Natural killer cell (primary cell): ENCODE results near the gene SHROOM3. TPM values are rescaled to one million over a fixed set of nuclear protein-coding genes. Genes with fewer than 3 reads are reported as not detected.

Experiments used
- ATAC-seq, 3 donors: fragments of 150-1000 bp in 2 of 3; fragments of 200-7000 bp in 1 of 3; cut with Tn5 transposase; 1 replicate in 1 of 3; 2 replicates in 2 of 3; pipeline ENCODE4 v1.10.0; 2021; ENCODE audit warnings: mild to moderate bottlenecking in 2 of 3, moderate library complexity in 2 of 3
- DNase-seq, 2 donors: peaks; one replicate each; pipeline versions ENCODE4 v3.0.0 to v3.0.0-alpha.2; 2013 to 2021; ENCODE audit warnings: mixed read lengths in 1 of 2
- H3K27ac ChIP-seq: one replicate; pipeline ENCODE4 v1.5.1; 2013; ENCODE audit warnings: mild to moderate bottlenecking, low read length
- H3K27me3 ChIP-seq: one replicate; pipeline ENCODE4 v1.6.1; 2013; ENCODE audit warnings: low read length; ENCODE audit not compliant: control insufficient read depth, insufficient read depth
- H3K36me3 ChIP-seq: one replicate; pipeline ENCODE4 v1.6.1; 2013; ENCODE audit warnings: low read length; ENCODE audit not compliant: control insufficient read depth, insufficient read depth
- H3K4me1 ChIP-seq: one replicate; pipeline ENCODE4 v1.6.1; 2013; ENCODE audit warnings: low read length; ENCODE audit not compliant: control insufficient read depth, insufficient read depth
- H3K4me3 ChIP-seq: one replicate; pipeline ENCODE4 v1.5.1; 2013; ENCODE audit warnings: low read length
- H3K9me3 ChIP-seq: one replicate; pipeline ENCODE4 v1.6.1; 2013; ENCODE audit warnings: low read length; ENCODE audit not compliant: control insufficient read depth, insufficient read depth
- H3K27ac Mint-ChIP-seq, 2 donors: one replicate each; pipeline ENCODE4 v1.8.0; 2022; ENCODE audit warnings: mild to moderate bottlenecking in 2 of 2, mixed read lengths in 2 of 2, moderate library complexity in 1 of 2
- H3K27me3 Mint-ChIP-seq, 2 donors: one replicate each; pipeline ENCODE4 v1.8.0; 2022; ENCODE audit warnings: low read depth in 2 of 2, mixed read lengths in 2 of 2
- H3K36me3 Mint-ChIP-seq: one replicate; pipeline ENCODE4 v1.8.0; 2022; ENCODE audit warnings: mixed read lengths
- H3K4me1 Mint-ChIP-seq, 2 donors: one replicate each; pipeline ENCODE4 v1.8.0; 2022; ENCODE audit warnings: mixed read lengths in 2 of 2
- H3K4me3 Mint-ChIP-seq: one replicate; pipeline ENCODE4 v1.8.0; 2022; ENCODE audit warnings: mild to moderate bottlenecking, moderate library complexity, mixed read lengths
- H3K9me3 Mint-ChIP-seq, 2 donors: one replicate each; pipeline ENCODE4 v1.8.0; 2022; ENCODE audit warnings: mixed read lengths in 2 of 2
- CTCF ChIP-seq: fragments of 200-600 bp; IDR thresholded peaks from one replicate; pipeline ENCODE4 v1.8.0; 2022; ENCODE audit warnings: antibody characterized with exemption
- whole genome bisulfite sequencing: methylation state at CpG from one replicate; pipeline ENCODE4 v1.1.7; 2013; ENCODE audit warnings: missing lambda C conversion rate; ENCODE audit not compliant: insufficient coverage; 5-methylcytosine and 5-hydroxymethylcytosine counted together
- intact Hi-C: fragments of 100-400 bp; cut with micrococcal nuclease; formaldehyde crosslinking; loops from one replicate; pipeline ENCODE4 v1.14.2; 2022
- total RNA-seq, 4 donors: library from RNA; stranded (reverse); fragments of 120-200 nt in 1 of 4; gene quantifications; one replicate each; pipeline versions ENCODE4 v1.2.3 to v1.2.4, GENCODE V29; 2013 to 2022

SHROOM3 gene
- total RNA-seq, 3 donors from 2014 or later (not counting 1 experiment from before 2014, with no cell fraction given), result 0.63 TPM; not detected in 2

- H3K27ac Mint-ChIP-seq, result no peak overlapping the region
- H3K4me1 Mint-ChIP-seq, result peaks cover 10 to 12% of the 10 kb centered on the region in 2 donors
- Histone ChIP-seq H3K27ac (no peak overlapping the region), H3K4me3 (no peak overlapping the region), H3K4me1 (peaks cover 3% of the 10 kb centered on the region), H3K36me3 (no peaks in the 10 kb centered on the region), H3K27me3 (no peaks in the 10 kb centered on the region), H3K9me3 (no peaks in the 10 kb centered on the region)
- H3K27me3 Mint-ChIP-seq, result peaks cover 0 to 9% of the 10 kb centered on the region in 2 donors
- no peak for DNase-seq
- WGBS, result 81% methylated on average over 5 of the region's 5 CpGs
- TF ChIP-seq CTCF, result no peak
- no peaks in the 10 kb centered on the region for H3K9me3 Mint-ChIP-seq
- no peak for ATAC-seq
- no peaks in the 10 kb centered on the region for H3K36me3 Mint-ChIP-seq
- intact Hi-C loops, result no loop called here
- no peak overlapping the region for H3K4me3 Mint-ChIP-seq
Measured at GRCh38 chr4:76543378-76543777, 108.3 kb downstream of the SHROOM3 start.

- WGBS, result 77% methylated on average over 2 of the region's 2 CpGs
- H3K9me3 Mint-ChIP-seq, result no peaks in the 10 kb centered on the region
- H3K4me3 Mint-ChIP-seq, result peak overlapping the region; percentile 13
- H3K4me3 ChIP-seq, result no peak overlapping the region
- no peaks in the 10 kb centered on the region for H3K9me3 ChIP-seq
- DNase-seq, result no peak
- H3K27me3 ChIP-seq, result no peaks in the 10 kb centered on the region
- H3K36me3 Mint-ChIP-seq, result no peaks in the 10 kb centered on the region
- no peak overlapping the region for H3K27ac Mint-ChIP-seq
- no peak for ATAC-seq
- peaks cover 0 to 9% of the 10 kb centered on the region in 2 donors for H3K27me3 Mint-ChIP-seq
- H3K4me1 ChIP-seq, result peaks cover 3% of the 10 kb centered on the region
- peaks cover 10 to 12% of the 10 kb centered on the region in 2 donors for H3K4me1 Mint-ChIP-seq
- no peaks in the 10 kb centered on the region for H3K36me3 ChIP-seq
- no peak overlapping the region for H3K27ac ChIP-seq
- intact Hi-C loops, result no loop called here
- no peak for TF ChIP-seq CTCF
Measured at GRCh38 chr4:76544725-76545124, 109.7 kb downstream of the SHROOM3 start.

DNA sequence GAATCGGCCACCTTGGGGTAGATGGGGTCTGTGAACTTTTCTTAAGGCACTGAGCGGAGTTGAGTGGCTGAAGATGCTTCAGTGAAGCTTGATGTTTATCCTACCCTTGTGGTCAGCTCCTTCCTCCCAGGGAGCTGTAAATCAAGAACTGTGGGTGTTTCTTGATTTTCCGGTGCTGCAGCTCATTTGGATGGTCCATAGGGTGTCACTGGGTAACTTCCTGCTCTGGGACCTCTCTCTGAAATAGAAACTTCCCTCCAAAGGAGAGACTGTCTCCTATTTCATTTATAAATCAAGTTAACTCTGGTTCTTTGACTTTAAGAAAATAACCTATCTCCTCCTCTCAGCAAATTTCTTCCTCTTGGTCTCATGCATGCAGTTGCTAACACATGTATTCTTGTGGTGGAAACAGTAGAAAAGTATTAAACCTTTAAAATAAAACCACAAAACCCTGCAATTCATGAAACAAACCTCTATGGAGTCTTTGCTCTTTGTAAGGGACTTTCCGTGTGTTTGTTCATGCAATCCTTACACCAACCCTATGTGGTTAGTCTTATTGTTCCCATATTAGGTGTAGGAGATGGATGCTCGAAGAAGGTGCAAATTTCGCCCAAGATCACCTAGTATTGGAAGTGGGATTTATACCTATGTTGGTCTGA is 110.3 kb downstream of the SHROOM3 start:
- Histone ChIP-seq H3K4me1 (peaks cover 3% of the 10 kb centered on the region), H3K9me3 (no peaks in the 10 kb centered on the region), H3K27ac (no peak overlapping the region), H3K27me3 (no peaks in the 10 kb centered on the region), H3K36me3 (no peaks in the 10 kb centered on the region), H3K4me3 (no peak overlapping the region)
- H3K36me3 Mint-ChIP-seq, result no peaks in the 10 kb centered on the region
- no peaks in the 10 kb centered on the region for H3K9me3 Mint-ChIP-seq
- H3K4me1 Mint-ChIP-seq, result peaks cover 10 to 12% of the 10 kb centered on the region in 2 donors
- no peak overlapping the region for H3K27ac Mint-ChIP-seq
- WGBS, result 0% methylated on average over 2 of the region's 6 CpGs
- peak in 1 of 2 donors; percentile 7 for DNase-seq
- H3K27me3 Mint-ChIP-seq, result peaks cover 0 to 9% of the 10 kb centered on the region in 2 donors
- no peak for TF ChIP-seq CTCF
- intact Hi-C loops, result no loop called here
- ATAC-seq, result peak in 1 of 3 donors; percentile 43
- H3K4me3 Mint-ChIP-seq, result peak overlapping the region; percentile 29

DNA sequence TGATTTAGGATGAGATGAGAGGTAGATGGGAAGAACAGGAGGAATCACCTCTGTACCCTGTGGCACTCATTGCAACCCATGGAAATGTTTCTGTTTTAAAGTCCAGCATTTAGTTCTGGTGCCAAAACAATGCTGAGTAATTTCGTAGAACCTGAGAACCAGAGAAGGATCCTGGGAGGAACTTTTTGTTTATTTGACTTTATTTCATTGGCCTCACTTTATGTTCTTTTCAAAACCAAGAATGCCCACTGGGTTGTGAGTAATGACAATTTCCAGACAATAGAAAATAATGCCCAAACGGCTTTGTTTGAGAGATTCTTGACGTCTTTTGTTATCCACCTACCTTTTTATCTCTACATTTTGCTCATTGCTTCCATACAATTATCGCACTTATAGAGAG is 111.3 kb downstream of the SHROOM3 start:
- Histone ChIP-seq H3K4me1 (peaks cover 3% of the 10 kb centered on the region), H3K36me3 (no peaks in the 10 kb centered on the region), H3K27me3 (no peaks in the 10 kb centered on the region), H3K27ac (no peak overlapping the region), H3K9me3 (no peaks in the 10 kb centered on the region), H3K4me3 (no peak overlapping the region)
- Mint-ChIP-seq H3K36me3 (no peaks in the 10 kb centered on the region), H3K4me1 (peaks cover 10 to 12% of the 10 kb centered on the region in 2 donors), H3K9me3 (no peaks in the 10 kb centered on the region), H3K4me3 (no peak overlapping the region), H3K27me3 (peaks cover 0 to 9% of the 10 kb centered on the region in 2 donors), H3K27ac (no peak overlapping the region)
- no peak for DNase-seq
- WGBS, result 90% methylated on average over 3 of the region's 4 CpGs
- no peak for ATAC-seq
- intact Hi-C loops, result no loop called here
- TF ChIP-seq CTCF, result no peak
